HG03159 (cell line): Measurements from ENCODE around the gene HOXA3.

Experiments used
- ATAC-seq: cut with Tn5 transposase; IDR thresholded peaks from one replicate; pipeline ENCODE4 v1.9.1; 2021; ENCODE audit warnings: mild to moderate bottlenecking, moderate library complexity; ENCODE audit not compliant: unreplicated experiment

HOXA3 gene

GRCh38 chr7:27106181-27106900 is 46.0 kb downstream of the HOXA3 start:
- no peak for ATAC-seq

- no peak for ATAC-seq
Measured at GRCh38 chr7:27105301-27106031, 46.9 kb downstream of the HOXA3 start.

GRCh38 chr7:27104341-27105058 is 47.9 kb downstream of the HOXA3 start:
- ATAC-seq: no peak

GRCh38 chr7:27103489-27104226 is 48.7 kb downstream of the HOXA3 start:
- no peak for ATAC-seq

GRCh38 chr7:27102581-27103442 is 49.6 kb downstream of the HOXA3 start, which contains the start of gene HOXA2:
HOXA2 (minus strand) TSS chr7:27102683; CDS start chr7:27102500, 183 bp downstream.
- no peak for ATAC-seq

- no peak for ATAC-seq
Measured at GRCh38 chr7:27101957-27102580, 50.3 kb downstream of the HOXA3 start.

- no peak for ATAC-seq
Measured at GRCh38 chr7:27101171-27101956, 51.0 kb downstream of the HOXA3 start.

GRCh38 chr7:27100694-27101170 is 51.7 kb downstream of the HOXA3 start:
- ATAC-seq: no peak

- ATAC-seq: no peak
Measured at GRCh38 chr7:27099453-27100370, 52.7 kb downstream of the HOXA3 start.

GRCh38 chr7:27098578-27099451 is 53.6 kb downstream of the HOXA3 start:
- ATAC-seq: no peak

- ATAC-seq: no peak
Measured at GRCh38 chr7:27097686-27098577, 54.5 kb downstream of the HOXA3 start.

- ATAC-seq: no peak
Measured at GRCh38 chr7:27096768-27097514, 55.4 kb downstream of the HOXA3 start.

- ATAC-seq: peak; percentile 82
Measured at GRCh38 chr7:27095897-27096767, 56.3 kb downstream of the HOXA3 start, which contains the start of gene HOXA1. HOXA1 (minus strand) TSS chr7:27096000; CDS start chr7:27095912, 88 bp downstream.
